HG03571 (cell line): Measurements from ENCODE around the gene DMPK.

Experiments used
- ATAC-seq: cut with Tn5 transposase; IDR thresholded peaks from one replicate; pipeline ENCODE4 v1.9.1; 2021; ENCODE audit not compliant: unreplicated experiment

DMPK gene, protein sequence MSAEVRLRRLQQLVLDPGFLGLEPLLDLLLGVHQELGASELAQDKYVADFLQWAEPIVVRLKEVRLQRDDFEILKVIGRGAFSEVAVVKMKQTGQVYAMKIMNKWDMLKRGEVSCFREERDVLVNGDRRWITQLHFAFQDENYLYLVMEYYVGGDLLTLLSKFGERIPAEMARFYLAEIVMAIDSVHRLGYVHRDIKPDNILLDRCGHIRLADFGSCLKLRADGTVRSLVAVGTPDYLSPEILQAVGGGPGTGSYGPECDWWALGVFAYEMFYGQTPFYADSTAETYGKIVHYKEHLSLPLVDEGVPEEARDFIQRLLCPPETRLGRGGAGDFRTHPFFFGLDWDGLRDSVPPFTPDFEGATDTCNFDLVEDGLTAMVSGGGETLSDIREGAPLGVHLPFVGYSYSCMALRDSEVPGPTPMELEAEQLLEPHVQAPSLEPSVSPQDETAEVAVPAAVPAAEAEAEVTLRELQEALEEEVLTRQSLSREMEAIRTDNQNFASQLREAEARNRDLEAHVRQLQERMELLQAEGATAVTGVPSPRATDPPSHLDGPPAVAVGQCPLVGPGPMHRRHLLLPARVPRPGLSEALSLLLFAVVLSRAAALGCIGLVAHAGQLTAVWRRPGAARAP

DNA sequence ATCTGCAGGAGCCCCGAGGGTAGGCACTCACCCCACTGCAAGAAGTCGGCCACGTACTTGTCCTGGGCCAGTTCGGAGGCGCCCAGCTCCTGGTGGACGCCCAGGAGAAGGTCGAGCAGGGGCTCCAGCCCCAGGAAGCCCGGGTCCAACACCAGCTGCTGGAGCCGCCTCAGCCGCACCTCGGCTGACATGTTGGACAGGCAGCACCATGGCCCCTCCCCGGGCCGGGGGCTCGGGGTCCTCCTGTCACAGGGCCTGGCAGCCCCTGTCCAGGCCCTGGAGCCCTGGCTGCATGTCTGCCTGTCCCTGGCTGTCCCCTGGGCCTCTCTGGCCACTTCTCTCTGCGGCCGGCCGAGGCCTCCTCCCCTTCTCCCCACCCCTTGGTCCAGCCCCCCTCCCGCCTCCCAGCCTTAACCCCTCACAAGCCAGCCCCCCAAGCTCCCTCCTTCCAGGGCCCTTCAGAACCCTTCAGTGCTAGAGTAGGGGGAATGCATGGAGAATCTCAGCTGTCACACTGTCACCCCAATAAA lies at the start of gene DMPK:
DMPK (minus strand) TSS at position 329 of the 530 bp plus-strand sequence; CDS start at position 191, 138 bp downstream.
- no peak for ATAC-seq

DNA sequence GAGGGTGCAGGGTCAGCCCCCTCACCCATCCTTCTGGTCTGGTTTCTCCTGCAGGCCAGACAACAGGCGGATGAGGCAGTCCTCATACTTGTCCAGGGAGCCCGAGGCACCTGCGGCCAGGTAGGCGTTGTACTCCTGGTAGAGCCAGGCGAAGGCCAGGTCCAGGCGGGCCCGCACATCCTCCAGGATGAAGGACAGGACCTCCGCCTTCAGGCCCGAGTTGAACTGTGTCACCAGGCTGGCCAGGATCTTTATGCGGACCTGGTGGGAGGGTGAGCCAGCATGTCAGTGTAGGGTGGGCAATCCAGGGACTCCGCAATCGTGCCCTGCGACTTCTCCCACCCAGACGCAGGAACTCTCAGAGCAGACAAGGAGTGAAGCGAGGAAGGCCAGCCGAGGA lies 46.7 kb upstream of the DMPK start:
- ATAC-seq, result no peak

DNA sequence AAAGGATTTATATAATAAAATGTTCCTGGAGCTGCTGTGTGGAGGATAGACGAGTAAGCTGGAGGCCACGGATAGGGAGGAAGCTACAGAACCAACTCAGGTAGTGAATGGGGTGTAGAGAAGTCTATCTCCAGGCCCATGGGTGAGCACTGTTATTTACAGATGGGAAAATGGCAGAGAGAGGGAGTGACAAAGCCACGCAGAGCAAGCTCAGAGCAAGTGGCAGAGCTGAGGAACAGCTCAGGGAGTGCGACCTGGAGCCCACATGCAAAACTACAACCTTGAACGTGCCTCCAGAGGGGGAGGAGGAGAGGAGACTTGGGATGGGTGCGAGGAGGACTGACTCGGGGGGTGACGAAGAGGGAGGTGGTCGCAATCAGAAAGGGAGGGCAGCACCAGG lies 46.2 kb upstream of the DMPK start:
- ATAC-seq, result no peak

DNA sequence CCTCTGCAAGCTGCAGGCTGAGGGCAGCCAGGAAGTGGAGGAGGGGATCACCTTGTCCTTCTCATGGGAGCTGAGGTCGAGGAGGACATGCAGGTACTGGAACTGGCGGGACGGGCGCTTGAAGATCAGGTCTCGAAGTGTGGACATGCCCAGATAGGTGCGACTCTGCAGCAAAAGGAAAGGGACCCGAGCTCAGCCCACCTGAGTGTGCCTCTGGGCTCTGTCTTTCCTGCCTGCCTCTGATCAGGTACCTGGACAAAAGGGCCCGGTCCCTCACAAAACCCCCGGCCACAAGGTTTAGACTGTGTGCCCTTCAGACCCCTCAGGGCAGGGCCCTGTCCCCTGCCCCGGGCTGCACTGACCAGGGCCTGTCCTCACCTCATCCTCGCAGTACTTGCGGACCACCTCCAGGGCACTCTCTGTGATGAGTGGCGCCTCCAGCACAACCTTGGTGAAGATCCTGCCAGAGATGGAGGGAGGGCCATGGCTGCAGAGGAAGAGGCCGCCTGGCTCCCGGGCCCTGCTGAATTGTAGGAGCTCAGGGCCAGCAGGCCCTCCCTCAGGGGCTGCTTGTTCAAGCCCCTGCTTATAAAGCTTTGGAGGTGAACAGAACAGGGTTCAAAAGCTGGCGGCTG lies 45.3 kb upstream of the DMPK start:
- no peak for ATAC-seq

DNA sequence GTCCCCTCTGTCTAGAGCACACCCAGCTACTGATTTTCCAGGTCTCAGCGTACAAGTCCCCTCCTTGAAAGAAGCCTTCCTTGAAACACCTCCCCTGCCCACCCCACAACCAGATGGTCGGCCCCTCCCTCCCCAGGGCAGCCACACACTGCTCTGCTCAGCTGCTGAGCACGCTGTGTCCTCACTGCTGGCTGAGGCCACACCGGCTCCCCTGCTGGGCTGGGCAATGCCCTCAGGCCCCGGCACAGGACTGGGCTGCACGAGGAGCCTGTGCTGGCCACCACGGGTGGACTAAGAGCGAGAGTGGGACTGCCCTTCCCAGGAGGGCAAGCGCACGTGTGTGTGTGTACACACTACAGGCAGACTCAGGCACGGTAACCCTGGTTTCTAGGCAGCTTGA lies 44.6 kb upstream of the DMPK start:
- ATAC-seq, result no peak

DNA sequence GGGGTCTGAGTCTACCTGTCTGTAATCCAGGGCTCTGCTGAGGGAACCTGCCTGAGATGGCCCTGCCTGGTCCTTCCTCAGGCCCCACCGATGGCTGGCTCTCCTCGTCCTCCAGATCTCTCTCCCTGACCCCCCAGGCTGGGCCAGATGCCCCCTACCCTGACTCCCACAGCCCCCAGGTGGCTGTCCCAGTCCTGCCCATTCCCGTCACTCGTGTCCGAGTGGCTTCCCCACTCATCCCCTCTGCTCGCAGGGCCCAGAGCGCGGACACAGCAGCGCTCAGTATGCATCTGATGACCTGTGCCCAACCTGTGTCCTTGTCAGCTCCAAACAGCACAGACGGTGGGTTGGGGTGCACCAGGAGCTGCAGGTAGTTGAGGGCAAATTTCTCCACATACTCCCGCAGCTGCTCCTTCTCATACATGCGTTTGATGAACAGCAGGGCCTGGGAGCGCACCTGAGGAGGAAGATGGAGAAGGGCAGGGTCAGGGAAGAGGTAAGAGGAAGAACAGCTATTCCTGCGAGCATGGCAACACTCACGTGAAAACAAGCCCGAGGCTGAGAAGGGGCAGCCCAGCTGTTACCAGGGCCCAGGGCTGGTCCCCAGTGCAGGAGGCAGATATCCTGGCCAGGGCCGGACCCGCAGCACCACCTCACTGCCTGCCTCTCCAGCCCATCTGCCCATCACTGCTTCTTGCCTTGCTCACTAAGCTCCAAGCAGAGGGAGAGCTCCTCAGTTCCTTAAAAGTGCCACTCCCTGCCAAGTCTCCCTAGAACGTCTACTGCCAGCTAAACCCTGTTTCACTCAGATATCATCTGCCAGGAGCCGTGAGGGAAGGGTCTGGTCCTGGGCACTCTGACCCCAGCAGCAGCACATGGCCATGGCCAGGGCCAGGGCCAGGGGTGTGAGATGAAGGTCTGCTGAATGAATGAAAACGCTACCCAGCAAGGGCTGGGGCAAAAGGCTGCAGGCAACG lies 43.9 kb upstream of the DMPK start:
- no peak for ATAC-seq

DNA sequence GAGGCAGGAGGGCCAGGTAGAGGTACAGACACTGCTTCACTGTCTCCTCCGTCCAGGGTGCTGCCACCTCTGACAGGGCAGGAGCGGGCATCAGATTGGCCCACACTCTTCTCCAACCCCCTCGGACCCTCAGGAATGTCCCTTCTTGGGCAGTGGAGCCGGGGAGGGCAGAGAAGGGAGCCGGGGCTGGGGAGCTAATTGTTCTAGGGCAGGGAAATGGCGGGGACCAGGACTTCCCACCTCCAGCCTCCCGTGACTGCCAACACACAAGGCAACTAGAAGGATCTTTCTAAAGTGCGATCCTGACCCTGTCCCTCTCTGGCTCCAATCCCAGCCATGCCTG lies 42.9 kb upstream of the DMPK start:
- no peak for ATAC-seq

DNA sequence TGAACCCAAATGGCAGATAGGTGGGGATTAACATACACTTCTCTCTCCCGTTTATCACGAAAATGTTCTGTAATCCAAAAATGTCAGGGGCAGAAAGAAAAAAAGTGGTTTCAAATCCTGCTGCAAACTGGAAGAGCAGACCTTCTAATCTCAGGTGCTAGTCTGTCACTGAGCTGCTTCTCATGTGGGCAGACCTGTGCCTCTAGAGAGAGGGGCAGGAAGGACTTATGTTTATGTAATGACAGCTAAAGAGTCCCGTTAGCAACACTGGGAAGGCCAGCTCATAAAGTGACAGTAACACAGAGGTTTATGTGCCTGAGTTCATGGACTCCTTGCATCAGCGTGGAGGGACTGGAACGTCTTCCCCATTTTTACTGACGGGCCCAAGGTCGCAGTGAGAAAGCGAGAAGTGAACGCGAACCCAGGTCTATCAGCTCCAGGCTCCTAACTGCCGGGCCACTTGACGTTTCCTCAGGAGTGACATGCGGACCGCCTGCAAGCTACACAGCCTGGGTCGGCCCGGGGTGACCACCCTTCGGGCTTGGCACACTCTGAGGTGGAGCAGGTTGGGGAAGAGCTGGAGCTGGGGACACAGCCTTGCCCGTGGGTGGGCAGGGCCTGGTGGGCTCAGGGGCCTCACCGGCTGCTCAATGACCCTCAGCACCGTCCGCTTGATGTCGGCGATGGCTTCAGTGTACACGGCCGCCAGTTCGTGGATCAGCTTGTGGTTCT lies 42.4 kb upstream of the DMPK start:
- no peak for ATAC-seq

DNA sequence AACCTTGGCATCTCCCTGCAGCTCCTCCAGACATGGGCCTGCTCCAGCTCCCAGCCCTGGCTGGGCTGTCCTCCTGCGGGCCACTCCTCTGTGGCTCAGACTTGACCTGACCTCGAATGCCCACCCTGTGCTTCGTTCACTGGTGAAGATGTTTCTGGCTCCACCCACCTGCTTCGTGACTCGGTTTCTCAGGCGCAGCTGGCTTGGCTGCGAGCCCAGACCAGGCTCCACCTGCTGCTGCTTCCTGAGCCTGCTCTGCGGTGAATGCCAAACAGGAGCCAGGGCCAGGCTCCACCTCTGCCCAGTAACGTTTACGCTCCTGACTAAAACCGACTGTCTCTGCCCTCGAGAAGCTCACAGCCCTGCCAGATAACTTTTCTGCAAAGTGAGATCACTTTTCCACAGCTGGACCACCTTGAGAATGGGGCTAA lies 41.8 kb upstream of the DMPK start:
- ATAC-seq, result no peak

DNA sequence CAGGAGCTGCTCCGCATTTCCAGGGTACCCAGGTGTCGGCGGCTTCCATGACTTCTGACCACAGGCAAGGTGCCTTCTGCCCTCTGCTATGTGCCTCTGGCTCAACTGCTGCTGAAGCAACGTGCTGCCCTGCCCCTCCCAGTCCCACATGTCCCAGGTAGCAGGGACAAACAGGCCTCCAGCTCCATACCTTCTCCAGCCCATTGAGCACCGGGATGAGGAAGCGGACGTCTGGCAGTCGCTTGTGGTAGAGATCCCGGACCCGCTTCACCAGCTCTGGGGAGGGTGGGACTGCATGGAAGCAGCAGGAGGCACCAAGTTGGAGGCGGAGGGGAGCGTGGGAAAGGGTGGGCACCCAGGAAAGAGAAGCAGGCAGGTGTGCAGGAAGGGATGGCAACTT lies 40.9 kb upstream of the DMPK start:
- no peak for ATAC-seq

DNA sequence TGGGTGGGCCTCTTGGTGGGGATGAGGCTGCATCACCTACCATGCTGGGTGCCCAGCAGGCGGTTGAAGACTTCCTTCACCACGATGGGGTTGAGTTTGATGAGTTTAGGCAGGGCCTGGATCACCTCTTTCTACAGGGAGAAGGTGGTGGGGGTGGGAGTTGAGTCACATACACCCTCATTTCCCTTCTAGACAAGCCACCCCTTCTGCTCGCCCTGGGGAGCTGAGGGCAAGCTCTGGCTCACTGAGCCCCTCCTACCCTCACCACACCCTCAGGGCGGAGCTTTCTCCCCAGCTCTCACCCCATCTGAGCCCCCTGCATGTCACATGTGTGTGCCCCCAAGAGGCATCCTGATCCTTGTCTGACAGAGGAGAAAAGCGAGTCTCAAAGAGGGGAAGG lies 40.4 kb upstream of the DMPK start:
- ATAC-seq, result no peak

DNA sequence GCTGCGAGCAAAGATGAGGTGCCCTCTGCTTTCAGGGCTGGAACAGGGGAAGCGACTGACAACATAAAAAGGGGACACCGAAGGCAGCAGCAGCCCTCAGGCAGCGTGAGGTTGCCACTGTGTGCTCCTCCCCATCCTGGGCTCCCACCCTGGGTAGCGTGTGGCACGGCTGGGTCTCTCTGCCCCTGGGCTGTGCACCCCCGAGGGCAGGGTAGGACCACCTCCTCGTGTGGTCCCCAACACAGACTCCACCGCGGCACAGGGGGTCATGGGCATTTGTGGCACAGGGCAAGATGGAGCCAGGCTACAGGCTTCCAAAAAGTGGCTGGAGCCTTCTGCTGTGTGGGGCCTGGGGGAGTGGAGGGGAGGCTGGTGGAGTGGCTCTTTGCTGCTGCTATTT lies 39.3 kb upstream of the DMPK start:
- no peak for ATAC-seq

DNA sequence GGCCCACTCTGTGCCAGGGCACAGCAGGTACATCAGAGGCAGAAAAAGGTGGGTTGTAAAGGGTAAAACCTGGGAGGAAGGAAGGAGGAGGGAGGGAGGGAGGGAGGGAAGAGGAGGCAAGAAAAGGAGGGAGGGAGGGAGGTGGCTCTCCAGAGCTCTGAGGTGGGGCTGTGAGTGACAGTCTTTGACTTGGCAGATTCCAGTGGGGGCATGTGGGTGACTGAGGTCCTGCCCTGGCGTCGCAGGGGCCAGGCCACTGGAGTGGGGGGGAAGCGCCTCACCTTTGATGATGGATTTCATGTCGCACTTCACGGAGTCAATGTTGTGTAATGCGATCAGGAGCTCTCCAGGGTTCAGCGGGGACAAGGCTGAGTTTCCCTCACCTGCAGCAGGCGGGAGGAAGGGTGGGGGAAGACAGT lies 38.8 kb upstream of the DMPK start:
- ATAC-seq, result no peak

DNA sequence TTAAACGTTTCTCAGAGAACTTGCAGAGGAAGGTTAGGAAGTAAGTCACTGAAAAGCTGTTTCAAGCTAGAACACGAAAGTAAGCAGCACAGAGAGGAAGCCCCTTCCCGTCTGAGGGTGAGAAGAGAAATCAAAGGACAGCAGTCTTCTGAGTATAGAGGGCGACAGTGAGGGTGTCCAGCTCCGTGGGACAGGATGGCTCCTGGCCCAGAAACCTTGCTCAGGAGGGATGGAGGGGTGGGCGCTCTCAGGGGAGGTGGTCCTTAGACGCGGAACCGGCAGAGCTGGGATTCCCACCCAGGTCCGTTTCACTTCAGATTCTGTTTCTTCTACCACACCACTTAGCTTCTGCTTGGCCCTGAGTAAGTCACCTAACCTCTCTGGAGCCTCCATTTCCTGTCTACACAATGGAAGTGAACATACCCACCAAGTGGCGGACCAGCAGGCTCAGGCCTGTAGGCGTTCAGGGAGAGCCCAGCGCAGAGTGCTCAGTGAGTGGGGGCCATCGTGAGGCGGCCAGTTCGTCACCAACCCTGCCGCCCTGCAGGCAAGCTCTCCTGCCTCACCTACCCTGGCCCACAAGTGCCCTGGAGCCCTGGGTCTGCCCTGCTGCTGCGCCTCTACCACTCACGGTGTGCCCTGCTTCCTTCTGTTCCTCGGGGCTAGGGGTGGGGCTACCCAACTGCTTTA lies 38.3 kb upstream of the DMPK start:
- no peak for ATAC-seq

DNA sequence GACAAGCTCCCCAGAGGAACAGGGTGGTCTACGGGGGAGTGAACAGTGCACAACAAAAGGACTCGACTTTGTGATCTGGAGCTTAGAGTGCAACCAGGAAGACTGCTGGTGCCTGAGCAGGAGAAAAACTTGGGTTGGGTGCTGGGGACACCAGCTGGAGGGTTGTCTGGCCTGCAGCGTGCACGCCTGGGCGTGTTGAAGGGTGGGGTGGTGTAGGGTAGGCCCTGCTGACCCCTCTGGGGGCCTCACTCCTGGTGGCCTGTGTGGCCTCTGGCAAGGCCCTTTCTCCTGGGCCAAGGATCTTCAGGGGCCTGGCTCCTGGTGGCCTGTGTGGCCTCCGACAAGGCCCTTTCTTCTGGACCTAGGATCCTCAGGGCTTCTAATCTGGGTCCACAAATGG lies 37.5 kb upstream of the DMPK start:
- ATAC-seq, result no peak

DNA sequence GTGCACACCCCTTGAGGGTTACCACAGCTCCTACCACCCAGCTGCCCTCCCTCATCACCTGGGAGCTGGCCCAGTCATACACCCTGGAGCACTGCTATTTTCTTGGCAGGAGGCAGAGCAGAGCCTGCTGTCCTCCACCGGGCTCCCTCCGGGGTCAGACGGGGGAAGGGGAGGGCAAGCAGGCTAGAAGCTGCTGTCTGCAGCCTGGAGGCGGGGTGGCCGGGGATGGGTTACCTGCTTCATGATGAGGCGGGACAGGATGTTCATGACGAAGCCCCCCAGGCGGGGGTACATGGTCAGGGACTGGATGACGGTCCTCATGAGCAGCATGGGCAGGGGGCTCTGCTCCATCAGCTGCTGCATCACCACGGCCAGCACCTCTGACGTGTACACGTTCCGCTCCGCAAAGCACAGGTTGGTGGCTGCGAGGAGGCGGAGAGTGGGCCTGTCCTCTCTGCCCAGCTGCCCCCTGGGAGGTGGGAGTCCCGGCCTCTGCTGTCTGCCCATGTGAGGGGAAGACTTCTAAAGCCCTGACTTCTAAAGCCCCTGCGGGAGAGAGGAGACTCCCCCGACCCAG lies 35.5 kb upstream of the DMPK start:
- no peak for ATAC-seq

DNA sequence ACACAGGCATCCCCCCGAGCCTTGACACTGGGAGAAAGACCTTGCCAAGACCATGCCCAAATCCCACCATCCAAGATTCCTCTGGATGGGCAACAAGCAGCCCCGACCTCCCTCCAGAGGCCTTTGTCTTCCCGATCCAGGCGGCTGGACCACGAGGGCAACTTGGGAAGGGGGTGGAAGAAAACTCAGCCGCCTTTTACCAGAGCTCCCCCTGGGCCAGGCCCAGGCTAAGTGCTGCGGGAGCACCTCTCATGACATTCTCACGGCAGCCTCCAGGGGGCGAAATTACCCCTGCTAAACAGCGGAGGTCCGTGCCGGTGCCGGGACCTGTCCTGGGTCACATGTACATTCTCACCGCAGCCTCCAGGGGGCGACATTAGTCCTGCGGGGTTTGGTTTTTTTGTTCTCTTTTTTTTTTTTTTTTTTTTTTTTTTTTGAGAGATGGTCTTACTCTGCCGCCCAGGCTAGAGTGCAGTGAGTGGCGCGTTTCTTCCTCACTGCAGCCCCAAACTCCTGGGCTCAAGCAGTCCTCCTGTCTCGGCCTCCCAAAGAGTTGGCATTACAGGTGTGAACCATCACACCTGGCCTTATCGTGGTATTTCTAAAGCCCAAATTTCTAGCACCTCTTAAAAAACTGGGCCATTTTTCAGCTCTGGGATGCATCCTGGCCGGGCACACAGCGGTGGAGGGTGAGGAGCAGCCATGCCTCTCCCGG lies 34.9 kb upstream of the DMPK start:
- peak; percentile 70 for ATAC-seq

DNA sequence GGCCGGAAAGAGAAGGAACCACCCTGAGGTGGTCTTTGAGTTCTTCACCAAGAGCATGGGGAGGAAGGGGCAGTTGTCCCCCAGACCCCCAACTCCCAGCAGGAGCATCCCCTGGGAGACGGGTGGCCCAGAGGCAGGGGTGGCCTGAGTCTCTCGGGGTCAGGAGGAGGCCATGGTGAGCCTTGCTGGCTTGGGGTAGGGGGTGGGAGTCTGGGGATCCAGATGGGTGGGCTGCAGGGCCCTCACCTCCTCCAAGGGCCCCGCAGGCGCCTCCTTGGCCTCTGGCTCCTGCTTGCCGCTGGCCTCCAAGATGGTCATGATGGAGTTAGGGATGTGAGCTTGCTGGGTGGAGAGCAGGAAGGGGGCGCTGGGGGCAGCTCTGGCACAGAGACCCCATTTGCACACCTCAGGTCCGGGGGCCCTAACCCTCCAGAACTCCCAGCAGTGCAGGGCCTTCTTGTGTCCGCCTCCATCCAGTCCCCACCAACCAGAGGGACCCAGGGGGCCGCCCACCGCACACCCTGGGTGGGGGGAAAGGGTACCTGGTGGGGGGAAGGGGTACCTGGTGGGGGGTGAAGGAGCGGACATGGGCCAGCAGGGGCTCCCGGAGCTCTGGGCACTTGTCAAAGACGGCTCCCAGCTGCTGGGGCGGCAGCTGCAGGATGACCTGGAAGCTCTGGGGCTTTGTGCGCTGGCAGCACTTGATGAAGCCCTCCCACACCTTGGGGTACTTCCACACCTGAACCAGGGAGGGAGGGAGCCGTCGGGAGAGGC lies 34.1 kb upstream of the DMPK start:
- ATAC-seq, result no peak
